ENCODE data around the gene SLC6A6.

GRCh38 chr3:14444380-14444779, 42.0 kb downstream of the SLC6A6 start:
- TF ChIP-seq CTCF (IDR thresholded peaks at IDR 0.05): no peak
- no peak for TF ChIP-seq EZH2 (IDR thresholded peaks at IDR 0.05)

All from neural progenitor cell (in vitro differentiated cells).